ENCODE data around the gene ELF3.
"Not testable (repeated sequence)": the region's sequence is repeated elsewhere in the genome, so short reads cannot be mapped to it uniquely, and the experiment has no call there.

Gene ELF3

DNA sequence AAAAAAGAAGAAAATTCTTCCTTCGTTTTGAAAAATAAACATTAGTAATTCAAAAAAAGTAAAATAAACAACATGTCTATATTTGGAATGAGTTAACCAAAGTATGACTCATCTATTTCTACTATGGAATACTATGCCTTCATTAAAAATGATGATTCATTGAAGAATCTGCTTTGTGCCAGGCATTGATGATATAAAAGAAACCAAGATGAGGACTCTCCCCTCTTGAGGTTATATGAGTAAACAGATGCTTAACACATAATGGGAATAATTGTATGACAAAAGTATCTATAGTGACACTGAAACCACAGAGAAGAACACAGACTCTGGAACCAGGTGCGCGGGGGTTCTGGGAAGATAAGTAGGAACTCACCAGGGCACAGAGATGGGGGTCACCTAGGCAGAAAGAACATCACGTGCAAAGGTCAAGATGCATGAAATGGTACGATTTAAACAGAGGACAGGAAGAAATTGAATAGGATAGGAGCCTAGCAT lies 18.8 kb downstream of the ELF3 start:
- DNase-seq (ENCODE audit: low read depth, low spot score): no peak
- H3K4me3 ChIP-seq (ENCODE audit: low read length): no peak overlapping the region

DNA sequence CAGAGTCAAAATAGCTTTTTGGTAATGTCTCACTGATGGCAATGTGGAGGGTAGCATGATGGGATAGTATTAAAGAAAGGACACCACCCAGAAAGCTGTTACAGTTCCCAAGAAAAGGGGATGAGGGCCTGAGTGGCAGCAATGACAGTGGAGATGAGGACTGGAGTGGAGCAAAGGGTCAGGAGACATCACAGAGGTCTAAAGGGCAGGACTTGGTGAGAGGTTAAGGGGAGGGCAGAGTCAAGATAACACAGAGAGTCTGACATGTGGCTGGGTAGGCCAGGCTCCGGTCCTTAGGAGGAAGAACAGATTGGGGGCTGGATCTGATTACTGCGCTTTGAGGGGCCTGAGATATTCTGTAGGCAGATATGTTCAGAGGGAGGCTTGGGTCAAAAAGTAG lies 19.3 kb downstream of the ELF3 start:
- no peak overlapping the region for H3K4me3 ChIP-seq (ENCODE audit: low read length)
- DNase-seq (ENCODE audit: low read depth, low spot score): no peak

DNA sequence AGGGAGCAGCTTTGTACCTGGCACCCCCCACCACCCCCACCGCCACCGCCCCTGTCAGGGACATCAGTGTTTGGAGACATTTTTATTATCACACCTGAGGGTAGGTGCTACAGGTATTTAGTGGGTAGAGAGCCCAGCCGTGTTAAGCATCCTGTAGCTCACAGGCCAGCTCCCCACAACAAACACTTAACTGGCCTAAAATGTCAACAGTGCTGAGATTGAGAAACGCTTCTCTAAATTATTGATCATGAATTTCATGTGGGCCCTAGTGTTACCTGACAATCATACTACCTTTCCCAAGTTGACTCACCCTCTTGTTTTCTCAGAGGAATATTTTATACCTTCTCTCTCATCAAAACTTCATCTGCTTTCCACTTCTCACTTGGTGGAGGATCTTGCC lies 21.4 kb downstream of the ELF3 start:
- DNase-seq (ENCODE audit: low read depth, low spot score): no peak
- no peak overlapping the region for H3K4me3 ChIP-seq (ENCODE audit: low read length)

DNA sequence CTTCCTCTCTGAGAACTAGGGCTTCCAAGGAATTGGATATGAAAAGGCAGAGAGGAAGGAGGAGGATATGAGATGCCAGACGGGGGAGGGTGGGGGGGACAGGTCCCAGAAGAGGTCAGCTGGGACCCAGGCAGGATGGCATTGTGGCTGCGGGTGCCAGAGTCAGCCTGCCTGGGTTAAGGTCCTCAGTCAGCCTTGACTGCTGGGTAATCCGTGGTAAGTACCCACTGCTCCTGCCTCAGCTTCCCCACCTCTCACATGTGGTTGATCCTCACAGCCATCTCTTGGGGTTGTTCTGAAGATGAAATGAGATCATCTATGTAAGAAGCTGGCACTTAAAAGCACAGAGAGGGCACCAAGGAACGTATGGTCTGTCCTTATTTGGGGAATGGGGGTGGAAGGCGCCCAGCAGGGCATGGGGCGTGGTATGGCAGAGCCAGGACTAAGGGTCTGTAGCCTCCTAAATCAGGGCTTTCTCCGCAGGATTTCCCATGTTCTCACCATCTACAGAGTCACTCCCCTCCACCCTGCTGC lies 23.8 kb downstream of the ELF3 start:
- no peak overlapping the region for H3K4me3 ChIP-seq (ENCODE audit: low read length)
- no peak for DNase-seq (ENCODE audit: low read depth, low spot score)

DNA sequence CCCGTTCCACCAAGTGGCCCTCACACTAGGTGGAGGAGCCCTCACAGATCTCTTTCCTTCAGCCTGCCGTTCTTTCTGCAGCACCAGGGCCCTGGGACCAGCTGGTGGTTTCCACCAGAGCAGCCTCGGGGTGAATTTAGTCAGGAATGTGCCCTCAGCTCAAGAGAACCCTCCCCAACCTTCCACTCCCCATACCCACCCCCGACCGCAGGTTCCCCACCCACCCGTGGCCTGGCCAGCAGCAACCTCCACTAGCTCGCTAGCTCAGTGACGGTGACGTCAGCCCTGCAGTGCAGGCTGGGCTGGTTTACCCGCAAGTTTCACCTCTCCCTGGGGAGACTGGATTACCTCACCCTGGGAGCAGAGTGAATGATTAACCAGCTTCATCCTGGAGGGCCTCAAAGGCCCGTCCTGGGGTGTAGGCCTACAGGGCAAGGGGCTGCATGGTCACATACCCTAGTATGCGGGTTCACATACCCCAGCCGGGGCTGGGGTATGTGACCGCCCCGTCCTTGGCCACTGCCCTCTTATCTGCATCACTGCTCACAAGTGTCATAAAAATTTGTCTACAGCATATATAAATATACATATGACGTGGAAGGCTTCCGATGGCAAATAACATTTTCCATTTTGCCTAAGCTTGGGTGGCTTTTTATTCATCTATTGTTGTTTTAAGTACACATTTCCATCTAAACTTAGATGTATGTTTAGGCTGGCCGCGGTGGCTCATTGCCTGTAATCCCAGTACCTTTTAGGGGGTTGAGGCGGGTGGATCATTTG lies 24.5 kb downstream of the ELF3 start:
- no peak for DNase-seq (ENCODE audit: low read depth, low spot score)
- H3K4me3 ChIP-seq (ENCODE audit: low read length): no peak overlapping the region

DNA sequence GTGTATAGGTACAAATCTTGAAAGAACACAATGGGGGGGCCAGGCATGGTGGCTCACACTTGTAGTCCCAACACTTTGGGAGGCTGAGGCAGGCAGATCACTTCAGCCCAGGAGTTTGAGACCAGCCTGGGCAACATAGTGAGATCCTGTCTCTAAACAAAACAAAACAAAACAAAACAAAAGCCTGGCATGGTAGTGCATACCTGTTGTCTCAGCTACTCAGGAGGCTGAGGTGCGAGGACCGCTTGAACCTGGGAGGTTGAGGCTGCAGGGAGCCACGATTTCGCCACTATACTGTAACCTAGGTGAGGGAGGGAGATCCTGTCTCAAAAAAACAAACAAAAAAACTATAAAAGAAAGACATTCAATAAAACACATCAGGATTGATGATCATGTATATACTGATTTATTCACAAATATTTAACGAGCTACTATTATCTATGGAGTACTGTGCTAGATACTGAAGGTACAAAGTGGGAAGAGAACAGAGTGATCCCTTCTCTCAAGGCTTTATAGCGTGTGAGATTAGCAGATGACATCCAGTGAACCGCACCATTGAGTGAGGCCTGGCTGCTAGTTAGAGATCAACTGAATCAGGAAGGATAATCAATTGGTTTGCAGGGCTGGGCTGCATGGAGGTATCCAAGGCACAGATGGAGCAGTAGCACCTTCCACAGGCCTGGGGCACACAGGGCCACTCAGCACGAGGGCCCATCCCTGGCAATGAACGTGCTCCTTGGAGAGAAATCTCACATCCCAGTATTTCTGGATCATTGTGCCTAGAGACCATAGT lies 26.4 kb downstream of the ELF3 start:
- DNase-seq (ENCODE audit: low read depth, low spot score): no peak

DNA sequence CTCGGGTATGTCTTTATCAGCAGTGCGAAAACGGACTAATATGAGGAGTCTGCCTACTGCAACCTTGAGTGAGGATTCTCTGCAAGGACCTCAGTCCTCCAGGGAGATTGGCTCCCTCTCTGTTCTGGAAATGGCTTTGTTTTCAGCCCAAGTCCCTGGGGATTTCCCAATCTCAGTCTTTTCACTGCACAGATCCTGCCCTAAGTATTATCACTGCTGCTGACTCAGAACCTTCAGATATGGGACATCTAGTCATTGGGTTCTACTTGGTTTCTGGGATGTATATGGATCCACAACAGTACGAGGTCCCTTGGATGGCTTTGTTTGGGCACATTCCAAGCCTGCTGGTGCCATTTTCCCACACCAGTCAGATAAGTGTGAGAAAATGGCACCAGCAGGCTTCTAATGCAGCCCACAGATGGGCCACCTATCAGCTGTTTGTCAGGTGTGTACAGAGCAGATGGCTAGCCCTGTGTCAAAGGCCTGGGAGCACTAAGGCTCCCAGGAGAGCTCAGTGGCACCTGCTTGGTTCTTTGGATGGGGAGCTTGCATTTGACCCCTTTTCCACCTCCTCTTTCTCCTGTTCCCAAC lies 27.4 kb downstream of the ELF3 start:
- no peak overlapping the region for H3K4me3 ChIP-seq (ENCODE audit: low read length)
- DNase-seq (ENCODE audit: low read depth, low spot score): no peak

More for the DNA sequence above, 26.4 kb downstream of the ELF3 start:
- H3K4me3 ChIP-seq (ENCODE audit: low read length): no peak overlapping the region

DNA sequence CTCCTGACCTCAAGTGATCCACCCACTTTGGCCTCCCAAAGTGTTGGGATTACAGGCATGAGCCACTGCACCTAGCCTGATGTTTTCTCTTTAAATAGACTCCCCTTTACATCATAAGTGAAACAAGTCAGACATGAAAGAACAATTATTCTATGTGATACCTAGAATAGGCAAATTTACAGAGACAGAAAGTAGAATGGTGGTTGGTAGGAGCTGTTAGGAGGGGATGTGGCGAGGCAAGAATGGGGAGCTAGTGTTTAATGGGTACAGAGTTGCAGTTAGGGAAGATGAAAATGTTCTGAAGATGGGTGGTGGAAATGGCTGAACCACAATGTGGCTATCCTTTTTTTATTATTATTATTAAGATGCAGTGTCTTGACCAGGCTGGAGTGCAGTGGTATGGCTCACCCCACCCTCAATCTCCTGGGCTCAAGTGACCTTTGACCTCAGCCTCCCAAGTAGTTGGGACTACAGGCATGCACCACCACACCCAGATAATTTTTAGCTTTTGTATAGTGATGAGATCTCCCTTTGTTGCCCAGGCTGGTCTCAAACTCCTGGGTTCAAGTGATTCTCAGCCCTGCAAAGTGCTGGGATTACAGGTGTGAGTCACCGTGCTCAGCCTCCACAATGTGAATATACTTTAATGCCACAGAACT lies 28.4 kb downstream of the ELF3 start:
- no peak overlapping the region for H3K4me3 ChIP-seq (ENCODE audit: low read length)
- no peak for DNase-seq (ENCODE audit: low read depth, low spot score)

DNA sequence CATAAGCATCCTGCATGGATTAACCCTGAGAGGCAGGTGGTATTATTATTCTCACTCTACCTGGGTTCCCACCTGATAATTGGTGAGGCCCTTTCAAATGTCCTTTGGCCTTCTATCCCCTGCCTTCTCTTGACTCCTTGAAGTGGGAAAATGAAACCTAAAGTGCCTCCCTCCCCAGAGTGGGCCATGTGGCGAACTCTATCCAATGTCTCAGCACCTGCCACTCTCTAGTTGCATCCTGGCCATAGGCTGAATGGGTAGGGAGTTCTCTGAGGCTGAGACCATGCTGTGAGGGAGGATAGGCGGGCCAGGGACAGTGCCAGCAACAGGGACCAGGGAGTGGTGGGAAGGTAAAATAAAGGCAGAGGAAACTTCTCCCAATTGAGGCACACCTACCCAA lies 35.3 kb downstream of the ELF3 start:
- no peak for DNase-seq (ENCODE audit: low read depth, low spot score)

DNA sequence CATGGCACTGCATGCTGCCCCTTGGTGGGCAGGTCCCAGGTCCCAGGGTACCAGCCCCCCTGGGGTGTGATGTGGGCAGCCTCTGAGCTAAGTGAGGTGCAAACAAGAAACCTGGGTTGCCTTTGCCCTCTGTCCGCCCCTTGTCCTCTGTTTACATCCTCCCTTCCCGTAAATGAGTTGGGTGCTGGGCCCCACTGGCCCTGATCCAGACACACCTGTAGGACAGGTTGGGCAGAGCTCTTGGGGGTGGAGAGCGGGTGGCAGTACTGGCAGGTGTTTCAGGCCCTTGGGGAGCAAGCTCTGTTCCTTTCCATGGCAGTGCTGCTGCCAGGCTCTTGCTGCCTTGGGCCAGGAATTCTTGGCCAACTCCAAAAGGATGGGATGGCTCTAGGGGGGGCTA lies 35.8 kb downstream of the ELF3 start:
- no peak overlapping the region for H3K4me3 ChIP-seq (ENCODE audit: low read length)
- DNase-seq (ENCODE audit: low read depth, low spot score): no peak

More for the DNA sequence above, 35.3 kb downstream of the ELF3 start:
- H3K4me3 ChIP-seq (ENCODE audit: low read length): no peak overlapping the region

DNA sequence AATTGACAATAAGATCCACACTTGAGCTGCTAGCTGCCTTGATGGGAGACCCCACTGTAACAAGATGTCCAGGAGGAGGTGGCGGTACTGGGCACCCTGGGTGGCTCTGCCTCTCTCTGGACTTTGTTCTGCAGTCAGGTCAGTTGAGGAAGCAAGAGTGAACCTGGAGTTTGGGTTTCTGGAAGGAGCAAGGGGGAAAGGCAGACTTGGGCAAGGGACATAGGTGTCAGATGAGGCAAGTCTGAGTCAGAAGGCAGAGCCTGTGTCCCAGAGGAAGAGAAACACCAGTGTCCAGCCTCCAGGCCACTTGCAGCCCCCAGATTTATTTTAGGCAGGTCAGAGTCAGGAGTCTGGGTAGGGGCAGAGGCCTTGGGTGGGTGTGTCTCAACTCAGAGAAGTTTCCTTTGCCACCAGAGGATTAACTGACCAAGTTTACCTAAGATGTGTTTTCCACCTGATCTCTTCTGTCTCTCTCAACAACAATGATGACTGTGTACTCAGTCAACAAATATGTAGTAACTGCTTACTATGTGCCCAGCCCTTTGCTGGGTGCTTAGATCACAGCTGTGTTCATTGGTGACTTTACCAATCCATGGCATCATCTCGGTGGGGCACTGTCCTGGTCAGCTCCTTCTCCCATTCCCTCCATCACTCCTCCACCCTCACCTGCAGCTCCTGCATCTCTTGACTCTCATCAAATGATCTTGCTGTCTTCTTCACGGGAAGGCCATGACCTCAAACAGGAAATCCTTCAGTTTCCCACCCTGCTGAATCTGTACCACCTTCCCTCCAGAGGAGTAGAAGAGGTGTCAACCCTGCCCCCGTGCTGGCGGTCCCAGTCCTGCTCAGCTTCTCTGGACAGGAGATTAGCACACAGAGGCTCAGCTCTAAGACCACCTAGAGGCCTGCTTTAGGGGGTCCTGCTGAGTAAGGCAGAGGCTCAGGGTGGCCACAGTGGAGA lies 36.6 kb downstream of the ELF3 start:
- H3K4me3 ChIP-seq (ENCODE audit: low read length): no peak overlapping the region
- DNase-seq (ENCODE audit: low read depth, low spot score): no peak

DNA sequence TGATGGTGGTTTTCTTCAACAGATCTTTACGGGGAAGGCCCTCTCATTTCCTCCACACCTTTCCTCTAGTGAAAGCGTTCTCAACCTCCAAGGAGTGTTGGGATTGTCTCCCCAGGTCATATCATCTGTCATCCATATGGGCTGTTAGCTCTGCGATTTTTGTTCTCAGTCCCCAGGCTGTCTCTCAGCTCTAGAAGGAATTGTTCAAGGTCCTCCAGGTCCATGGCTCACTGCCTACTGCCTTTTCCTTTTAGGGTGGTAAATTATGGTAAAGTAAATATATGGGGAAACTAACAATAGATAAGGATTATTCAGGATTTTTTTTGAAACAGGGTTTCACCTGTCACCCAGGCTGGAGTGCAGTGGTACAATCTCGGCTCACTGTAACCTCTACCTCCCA lies 37.6 kb downstream of the ELF3 start:
- no peak for DNase-seq (ENCODE audit: low read depth, low spot score)
- no peak overlapping the region for H3K4me3 ChIP-seq (ENCODE audit: low read length)

DNA sequence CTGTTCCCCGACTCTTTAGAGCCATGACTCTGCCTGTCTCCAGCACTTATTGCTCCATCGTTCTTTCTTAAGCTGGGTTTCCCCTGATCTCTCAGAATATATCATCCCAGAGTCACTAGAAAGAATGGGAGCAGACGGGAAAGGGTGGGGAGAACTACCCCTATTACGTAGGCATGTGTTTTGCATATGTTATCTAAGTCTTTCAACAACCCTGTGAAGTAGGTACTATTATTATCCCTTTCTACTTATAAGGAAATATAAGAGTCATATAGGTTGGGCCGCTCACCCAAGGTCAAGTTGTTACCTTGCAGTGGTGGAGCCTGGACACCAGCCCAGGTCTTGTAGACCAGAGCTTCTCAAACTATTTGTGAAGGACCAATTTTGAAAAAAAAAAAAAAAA lies 38.7 kb downstream of the ELF3 start:
- no peak overlapping the region for H3K4me3 ChIP-seq (ENCODE audit: low read length)

DNA sequence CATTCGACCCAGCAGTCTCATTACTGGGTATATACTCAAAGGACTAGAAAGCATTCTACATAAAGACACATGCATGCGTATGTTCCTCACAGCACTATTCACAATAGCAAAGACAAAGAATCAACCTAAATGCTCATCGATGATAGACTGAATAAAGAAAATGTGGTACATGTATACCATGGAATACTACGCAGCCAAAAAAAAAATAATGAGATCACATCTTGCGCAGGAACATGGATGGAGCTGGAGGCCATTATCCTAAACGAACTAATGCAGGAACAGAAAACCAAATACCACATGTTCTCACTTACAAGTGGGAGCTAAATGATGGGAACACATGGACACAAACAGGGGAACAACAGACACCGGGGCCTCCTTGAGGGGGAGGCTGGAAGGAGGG lies 43.7 kb downstream of the ELF3 start:
- H3K4me3 ChIP-seq (ENCODE audit: low read length): no peak overlapping the region
- DNase-seq (ENCODE audit: low read depth, low spot score): no peak

More for the DNA sequence above, 38.7 kb downstream of the ELF3 start:
- DNase-seq (ENCODE audit: low read depth, low spot score): no peak

DNA sequence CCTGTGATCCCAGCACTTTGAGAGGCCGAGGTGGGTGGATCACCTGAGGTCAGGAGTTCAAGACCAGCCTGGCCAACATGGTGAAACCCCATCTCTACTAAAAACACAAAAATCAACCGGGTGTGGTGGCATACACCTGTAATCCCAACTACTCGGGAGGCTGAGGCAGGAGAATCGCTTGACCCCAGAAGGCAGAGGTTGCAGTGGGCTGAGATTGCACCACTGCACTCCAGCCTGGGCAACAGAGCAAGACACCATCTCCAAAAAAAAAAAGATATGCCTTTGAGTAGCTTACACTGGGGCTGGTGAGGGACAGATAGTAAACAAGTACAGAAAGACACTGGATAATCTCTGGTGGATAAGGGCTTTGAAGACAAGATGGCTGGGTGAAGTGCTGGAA lies 44.3 kb downstream of the ELF3 start:
- DNase-seq (ENCODE audit: low read depth, low spot score); H3K4me3 ChIP-seq (ENCODE audit: low read length): not testable (repeated sequence)

DNA sequence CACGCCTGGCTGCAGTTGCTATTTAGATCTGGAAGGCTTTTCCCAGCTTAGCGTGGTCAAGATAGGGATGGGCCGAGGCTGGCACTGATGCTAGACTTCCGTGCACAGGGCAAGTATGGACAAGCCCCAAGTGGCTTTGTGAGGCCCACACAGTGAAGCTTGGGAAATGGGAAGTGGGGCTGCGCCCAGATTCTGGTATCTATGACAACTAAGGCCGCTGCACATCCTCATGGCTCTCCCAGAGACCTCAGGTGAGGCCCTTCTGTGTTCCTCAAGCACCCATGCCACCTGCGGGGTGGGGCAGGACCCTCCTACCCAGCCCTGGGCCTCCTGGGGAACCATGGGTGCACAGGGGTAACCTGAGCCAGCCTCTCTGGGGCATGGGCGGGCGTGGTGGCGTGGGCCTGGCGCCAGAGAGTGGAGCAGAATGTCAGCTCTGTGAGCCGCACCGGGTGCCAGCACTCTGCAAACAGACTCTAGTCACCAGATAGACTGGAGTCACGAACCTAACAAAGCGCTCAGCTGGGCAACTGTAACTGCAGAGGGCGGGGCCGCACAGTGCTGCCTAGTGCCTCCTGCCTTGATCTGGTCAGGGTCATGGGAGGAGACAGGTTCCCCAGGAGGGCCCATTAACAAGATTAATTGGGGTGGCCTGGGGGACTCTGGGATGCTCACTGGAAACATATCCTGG lies 46.4 kb downstream of the ELF3 start:
- no peak overlapping the region for H3K4me3 ChIP-seq (ENCODE audit: low read length)
- no peak for DNase-seq (ENCODE audit: low read depth, low spot score)

DNA sequence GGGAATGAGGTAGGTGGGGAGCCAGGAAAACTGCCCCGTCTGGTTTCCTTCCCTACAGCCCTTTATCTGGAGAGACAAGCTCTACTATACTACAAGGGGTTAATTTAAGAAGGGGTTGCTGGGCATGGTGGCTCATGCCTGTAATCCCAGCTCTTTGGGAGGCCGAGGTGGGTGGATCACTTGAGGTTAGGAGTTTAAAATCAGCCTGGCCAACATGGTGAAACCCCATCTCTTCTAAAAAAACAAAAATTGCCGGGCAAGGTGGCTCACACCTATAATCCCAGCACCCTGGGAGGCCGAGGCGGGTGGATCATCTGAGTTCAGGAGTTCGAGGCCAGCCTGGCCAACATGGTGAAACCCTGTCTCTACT lies 46.9 kb downstream of the ELF3 start:
- not testable (repeated sequence) for DNase-seq (ENCODE audit: low read depth, low spot score); H3K4me3 ChIP-seq (ENCODE audit: low read length)

Data from Jurkat, Clone E6-1 (cell line).